Measurements from ENCODE around the gene FOLR2.

GRCh38 chr11:72228229-72228843 is 11.7 kb downstream of the FOLR2 start:
- TF ChIP-seq SUZ12 (IDR thresholded peaks at IDR 0.05; ENCODE audit: extremely low read depth, insufficient read depth, insufficient read length) = no peak
- TF ChIP-seq YY1 (IDR thresholded peaks at IDR 0.05; ENCODE audit: insufficient read depth, insufficient read length) = no peak

Data from NT2/D1 (cell line).